Activated T-cell treated with anti-CD3 and anti-CD28 coated beads, Interleukin-2, amount 50 U/mL, for 72 hours (primary cell): ENCODE measurements around the gene SMAGP. TPM values are rescaled to one million over a fixed set of nuclear protein-coding genes. Genes with fewer than 3 reads are reported as not detected.

ENCODE experiments used
- ATAC-seq, 2 donors: fragments of 150-1000 bp; cut with Tn5 transposase; replicated peaks in 1 of 2; 2 replicates each; pipeline ENCODE4 v1.10.0; 2021; ENCODE audit warnings: moderate library complexity in 2 of 2, mild to moderate bottlenecking in 1 of 2
- DNase-seq, 2 donors: peaks; one replicate each; pipeline ENCODE4 v3.0.0; 2021 to 2022; ENCODE audit warnings: mixed read lengths in 1 of 2
- H3K27ac Mint-ChIP-seq: one replicate; pipeline ENCODE4 v1.8.0; 2022; ENCODE audit warnings: mild to moderate bottlenecking, moderate library complexity, mixed read lengths
- H3K27me3 Mint-ChIP-seq: one replicate; pipeline ENCODE4 v1.8.0; 2022; ENCODE audit warnings: low read depth, mixed read lengths
- H3K36me3 Mint-ChIP-seq, 2 donors: one replicate each; pipeline ENCODE4 v1.8.0; 2022; ENCODE audit warnings: mixed read lengths in 2 of 2, mild to moderate bottlenecking in 1 of 2; ENCODE audit not compliant: insufficient read depth in 2 of 2
- H3K4me1 Mint-ChIP-seq: one replicate; pipeline ENCODE4 v1.8.0; 2022; ENCODE audit warnings: low read depth, mixed read lengths
- H3K4me3 Mint-ChIP-seq, 2 donors: one replicate each; pipeline ENCODE4 v1.8.0; 2022; ENCODE audit warnings: mild to moderate bottlenecking in 2 of 2, mixed read lengths in 2 of 2, moderate library complexity in 2 of 2
- H3K9me3 Mint-ChIP-seq, 2 donors: one replicate each; pipeline ENCODE4 v1.8.0; 2022; ENCODE audit warnings: mixed read lengths in 2 of 2
- total RNA-seq, 2 donors: library from RNA; stranded (reverse); gene quantifications; one replicate each; pipeline ENCODE4 v1.2.3, GENCODE V29; 2022

The SMAGP gene
- total RNA-seq, 2 donors from 2014 or later: 0.86 to 2.1 TPM

- Mint-ChIP-seq H3K4me1 (peaks cover 35% of the 10 kb centered on the region), H3K9me3 (no peaks in the 10 kb centered on the region), H3K4me3 (peak overlapping the region in 1 of 2 donors; percentile 27), H3K27ac (peak overlapping the region; percentile 70), H3K27me3 (no peaks in the 10 kb centered on the region), H3K36me3 (peaks cover 8 to 10% of the 10 kb centered on the region in 2 donors)
- DNase-seq (no peak), ATAC-seq (no peak)
These were observed 22.6 kb downstream of the SMAGP start for GRCh38 chr12:51247523-51248206.

- Mint-ChIP-seq H3K9me3 (no peaks in the 10 kb centered on the region), H3K4me1 (peaks cover 45% of the 10 kb centered on the region), H3K27me3 (no peaks in the 10 kb centered on the region), H3K4me3 (peak overlapping the region; percentile 42 to 48), H3K27ac (peak overlapping the region; percentile 27), H3K36me3 (peaks cover 9 to 20% of the 10 kb centered on the region in 2 donors)
- DNase-seq (peak; percentile 19 to 36), ATAC-seq (peak; percentile 63 to 78)
These were observed 23.9 kb downstream of the SMAGP start for GRCh38 chr12:51246254-51246853.

- peak overlapping the region; percentile 42 to 48 for H3K4me3 Mint-ChIP-seq
- H3K27me3 Mint-ChIP-seq: no peaks in the 10 kb centered on the region
- peak overlapping the region; percentile 27 for H3K27ac Mint-ChIP-seq
- peaks cover 52% of the 10 kb centered on the region for H3K4me1 Mint-ChIP-seq
- DNase-seq (no peak), ATAC-seq (peak in 1 of 2 donors; percentile 10)
- H3K9me3 Mint-ChIP-seq: no peaks in the 10 kb centered on the region
- peaks cover 9 to 27% of the 10 kb centered on the region in 2 donors for H3K36me3 Mint-ChIP-seq
These were observed 24.6 kb downstream of the SMAGP start for GRCh38 chr12:51245476-51246253.

- Mint-ChIP-seq H3K27ac (no peak overlapping the region), H3K9me3 (no peaks in the 10 kb centered on the region), H3K4me1 (peaks cover 64% of the 10 kb centered on the region), H3K4me3 (no peak overlapping the region), H3K27me3 (no peaks in the 10 kb centered on the region), H3K36me3 (peaks cover 11 to 32% of the 10 kb centered on the region in 2 donors)
- ATAC-seq (no peak), DNase-seq (no peak)
These were observed 25.9 kb downstream of the SMAGP start for GRCh38 chr12:51244269-51244668.

DNA sequence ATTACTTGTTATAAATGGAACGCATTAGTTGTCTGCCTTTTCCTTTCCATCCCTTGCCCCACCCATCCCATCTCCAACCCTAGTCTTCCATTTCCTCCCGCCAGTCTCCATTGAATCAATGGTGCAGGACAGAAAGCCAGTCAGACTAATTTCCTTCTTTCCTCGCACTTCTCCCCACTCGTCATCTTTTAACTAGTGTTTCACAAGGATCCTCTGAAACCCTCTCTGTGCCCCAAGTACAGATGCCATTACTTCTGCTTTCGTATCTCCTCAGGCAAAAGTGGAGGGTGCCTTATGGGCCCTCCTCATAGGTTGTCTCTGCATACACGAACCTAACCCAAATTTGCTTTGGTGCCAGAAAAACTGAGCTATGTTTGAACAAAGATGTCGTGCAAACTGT lies 27.3 kb downstream of the SMAGP start:
- Mint-ChIP-seq H3K4me1 (peaks cover 70% of the 10 kb centered on the region), H3K9me3 (no peaks in the 10 kb centered on the region), H3K4me3 (no peak overlapping the region), H3K27ac (peak overlapping the region; percentile 3), H3K36me3 (peaks cover 12 to 34% of the 10 kb centered on the region in 2 donors), H3K27me3 (no peaks in the 10 kb centered on the region)
- ATAC-seq (no peak), DNase-seq (no peak)

- no peak overlapping the region for H3K4me3 Mint-ChIP-seq
- H3K27me3 Mint-ChIP-seq: no peaks in the 10 kb centered on the region
These were observed 28.1 kb downstream of the SMAGP start for GRCh38 chr12:51242120-51242519.

DNA sequence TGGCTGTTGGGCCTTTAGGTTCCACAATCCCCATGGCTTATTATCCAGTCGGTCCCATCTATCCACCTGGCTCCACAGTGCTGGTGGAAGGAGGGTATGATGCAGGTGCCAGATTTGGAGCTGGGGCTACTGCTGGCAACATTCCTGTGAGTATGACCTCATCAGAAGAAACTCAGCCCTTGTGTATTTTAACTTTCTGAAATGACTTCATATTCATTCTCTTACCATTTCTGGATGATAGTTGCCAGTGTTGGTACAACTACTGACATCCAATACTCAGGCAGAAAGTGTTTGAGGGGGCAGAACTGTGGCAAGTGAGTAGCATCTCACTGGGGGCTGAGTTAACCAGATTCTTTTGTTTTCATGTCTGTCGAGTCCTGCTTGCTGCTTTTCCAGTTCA lies 29.2 kb downstream of the SMAGP start:
- peaks cover 54% of the 10 kb centered on the region for H3K4me1 Mint-ChIP-seq
- H3K27me3 Mint-ChIP-seq: no peaks in the 10 kb centered on the region
- peak overlapping the region; percentile 96 for H3K4me3 Mint-ChIP-seq
- H3K27ac Mint-ChIP-seq: peak overlapping the region; percentile 86
- ATAC-seq (no peak), DNase-seq (no peak)
- no peaks in the 10 kb centered on the region for H3K9me3 Mint-ChIP-seq
- peaks cover 11 to 34% of the 10 kb centered on the region in 2 donors for H3K36me3 Mint-ChIP-seq

More at GRCh38 chr12:51242120-51242519, 28.1 kb downstream of the SMAGP start:
- Mint-ChIP-seq H3K9me3 (no peaks in the 10 kb centered on the region), H3K27ac (no peak overlapping the region), H3K36me3 (peaks cover 12 to 34% of the 10 kb centered on the region in 2 donors), H3K4me1 (peaks cover 66% of the 10 kb centered on the region)
- ATAC-seq (no peak), DNase-seq (no peak)

- peak within 1 kb of the TSS; percentile 96 for H3K4me3 Mint-ChIP-seq
- H3K9me3 Mint-ChIP-seq: no peaks in the 10 kb centered on the region
- H3K27ac Mint-ChIP-seq: peak within 1 kb of the TSS; percentile 96
- DNase-seq: peak; percentile 95 to 97
- peaks cover 8 to 28% of the 10 kb centered on the region in 2 donors for H3K36me3 Mint-ChIP-seq
- no peaks in the 10 kb centered on the region for H3K27me3 Mint-ChIP-seq
- ATAC-seq: peak; percentile 94 to 95
- peaks cover 44% of the 10 kb centered on the region for H3K4me1 Mint-ChIP-seq
These were observed 31.5 kb downstream of the SMAGP start, which contains the start of gene DAZAP2 for GRCh38 chr12:51238510-51239334. DAZAP2 (plus strand) TSS chr12:51238826; CDS start chr12:51238908, 82 bp downstream.

DNA sequence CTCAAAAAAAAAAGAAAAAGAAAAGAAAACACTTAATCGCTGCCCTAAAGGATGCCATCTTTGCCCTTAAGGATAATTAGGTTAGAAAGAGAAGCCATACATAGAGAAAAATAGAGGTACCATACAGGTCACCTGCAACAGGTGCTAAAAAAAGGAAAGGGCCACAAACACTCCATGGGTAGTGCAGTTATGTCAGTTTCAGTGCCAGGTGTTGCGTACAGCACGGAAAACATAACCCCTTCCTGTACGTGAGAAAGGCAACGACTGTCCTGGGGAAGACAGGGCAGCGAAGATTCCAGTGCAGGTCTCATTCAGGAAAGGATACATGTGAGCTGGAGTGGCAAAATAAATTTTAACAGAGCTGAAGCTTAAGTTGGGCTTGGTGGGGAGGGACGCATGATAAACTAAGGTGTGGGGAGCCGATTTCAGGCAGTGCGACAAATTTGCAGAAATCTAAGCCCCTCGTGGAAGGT lies 32.1 kb downstream of the SMAGP start:
- H3K27ac Mint-ChIP-seq: peak overlapping the region; percentile 96
- H3K9me3 Mint-ChIP-seq: no peaks in the 10 kb centered on the region
- H3K4me3 Mint-ChIP-seq: peak overlapping the region; percentile 96
- ATAC-seq (peak in 1 of 2 donors; percentile 1), DNase-seq (peak in 1 of 2 donors; percentile 14)
- no peaks in the 10 kb centered on the region for H3K27me3 Mint-ChIP-seq
- H3K36me3 Mint-ChIP-seq: peaks cover 8 to 28% of the 10 kb centered on the region in 2 donors
- H3K4me1 Mint-ChIP-seq: peaks cover 42% of the 10 kb centered on the region

- no peak for ATAC-seq
- Mint-ChIP-seq H3K36me3 (peaks cover 2 to 3% of the 10 kb centered on the region in 2 donors), H3K4me1 (peaks cover 9% of the 10 kb centered on the region)
These were observed 35.7 kb downstream of the SMAGP start for GRCh38 chr12:51234530-51234929.

DNA sequence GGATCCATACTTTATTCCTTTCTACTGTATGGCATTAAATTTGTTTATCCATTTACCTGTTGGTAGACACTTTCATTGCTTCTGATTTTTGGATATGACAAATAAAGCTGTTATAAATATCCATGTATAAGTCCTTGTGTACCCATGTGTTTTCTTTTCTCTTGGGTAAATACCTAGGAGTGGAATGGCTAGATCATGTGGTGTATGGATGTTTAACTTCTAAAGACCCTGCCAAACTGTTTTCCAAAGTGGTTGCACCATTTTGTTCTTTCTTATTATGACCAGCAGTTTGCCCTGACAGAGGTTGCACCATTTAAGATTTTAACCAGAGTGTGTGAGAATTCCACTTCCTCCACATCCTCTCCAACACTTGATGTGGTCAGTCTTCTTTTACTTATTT lies 37.6 kb downstream of the SMAGP start:
- H3K4me1 Mint-ChIP-seq: peaks cover under 1% of the 10 kb centered on the region
- H3K27ac Mint-ChIP-seq: no peak overlapping the region

More at GRCh38 chr12:51234530-51234929, 35.7 kb downstream of the SMAGP start:
- H3K4me3 Mint-ChIP-seq: no peak overlapping the region
- H3K9me3 Mint-ChIP-seq: no peaks in the 10 kb centered on the region
- no peaks in the 10 kb centered on the region for H3K27me3 Mint-ChIP-seq
- DNase-seq: no peak
- no peak overlapping the region for H3K27ac Mint-ChIP-seq

GRCh38 chr12:51229116-51229809 lies 41.0 kb downstream of the SMAGP start:
- Mint-ChIP-seq H3K27me3 (no peaks in the 10 kb centered on the region), H3K36me3 (peaks cover 0 to 1% of the 10 kb centered on the region in 2 donors), H3K4me3 (no peak overlapping the region), H3K4me1 (no peaks in the 10 kb centered on the region), H3K9me3 (no peaks in the 10 kb centered on the region), H3K27ac (no peak overlapping the region)
- no peak for DNase-seq
- ATAC-seq: no peak

More for the DNA sequence above, 37.6 kb downstream of the SMAGP start:
- Mint-ChIP-seq H3K27me3 (no peaks in the 10 kb centered on the region), H3K36me3 (peaks cover 0 to 1% of the 10 kb centered on the region in 2 donors), H3K9me3 (no peaks in the 10 kb centered on the region), H3K4me3 (no peak overlapping the region)
- DNase-seq (no peak), ATAC-seq (no peak)
